HCT116 (cell line): ENCODE measurements around the gene EEF1A2. TPM values are rescaled to one million over a fixed set of nuclear protein-coding genes. Genes with fewer than 3 reads are reported as not detected.

ENCODE experiments used
- ATAC-seq: fragments of 200-7000 bp; cut with Tn5 transposase; 2 replicates; pipeline ENCODE4 v1.9.1; 2020; ENCODE audit warnings: mild to moderate bottlenecking, moderate library complexity
- BruUV-seq: library from RNA; stranded (reverse); fragments of 400-500 nt; replicated peaks from 2 replicates; lab custom pipeline; 2021; lab: Mats Ljungman, UMichigan
- CTCF ChIA-PET: fragments of 300-600 bp; sonication (Branson Sonifier 250); formaldehyde crosslinking; loops from one replicate; lab custom pipeline; 2021; ENCODE audit warnings: antibody characterized with exemption; lab: Charles Lee
- POLR2A ChIA-PET: fragments of 300-600, 350-600 bp; sonication (Branson Sonifier 250); formaldehyde crosslinking; loops from one replicate; lab custom pipeline; 2021; ENCODE audit warnings: antibody characterized with exemption; lab: Charles Lee
- RAD21 ChIA-PET, 2 experiments: fragments of 300-600 bp; sonication (Branson Sonifier 250); formaldehyde crosslinking; loops; one replicate each; lab custom pipeline; 2023; ENCODE audit warnings: low total read pairs in 2 of 2; ENCODE audit not compliant: uncharacterized antibody in 2 of 2, unreplicated experiment in 2 of 2, low non-redundant PET in 1 of 2; lab: Charles Lee
- DNase-seq: peaks from one replicate; pipeline ENCODE4 v3.0.0-alpha.2; 2010; ENCODE audit warnings: low read depth, low spot score
- H2AFZ ChIP-seq: fragments of 200-600 bp; shearing (Covaris generic), sonication (generic); 2 replicates; pipeline ENCODE4 v1.6.1; 2017; ENCODE audit warnings: low read depth, mixed run types, mixed read lengths, antibody characterized with exemption, low read length; ENCODE audit not compliant: poor library complexity, severe bottlenecking
- H3K27ac ChIP-seq: 2 replicates; pipeline ENCODE4 v1.5.1; 2012; ENCODE audit warnings: low read depth, low read length
- H3K27me3 ChIP-seq: fragments of 200-600 bp; sonication (generic); 2 replicates; pipeline ENCODE4 v1.6.1; 2016; ENCODE audit warnings: mixed run types, low read length, mixed read lengths; ENCODE audit not compliant: insufficient read depth
- H3K36me3 ChIP-seq, 2 experiments: fragments of 200-500 bp in 1 of 2; fragments of 200-600 bp in 1 of 2; sonication (Bioruptor generic) in 1 of 2; sonication (generic) in 1 of 2; 2 replicates each; pipeline versions ENCODE4 v1.5.1 to v1.6.1; 2014 to 2016; ENCODE audit warnings: low read length in 2 of 2, inconsistent platforms in 1 of 2, mixed read lengths in 1 of 2, mixed run types in 1 of 2; ENCODE audit not compliant: insufficient read depth in 2 of 2, control insufficient read depth in 1 of 2
- H3K4me1 ChIP-seq, 2 experiments: fragments of 200-600 bp in 1 of 2; sonication (generic) in 1 of 2; 2 replicates each; pipeline versions ENCODE4 v1.5.1 to v1.6.1; 2012 to 2017; ENCODE audit warnings: low read length in 2 of 2, inconsistent platforms in 1 of 2, mild to moderate bottlenecking in 1 of 2, mixed read lengths in 1 of 2, mixed run types in 1 of 2, moderate library complexity in 1 of 2; ENCODE audit not compliant: insufficient read depth in 2 of 2, control insufficient read depth in 1 of 2
- H3K4me2 ChIP-seq: fragments of 200-600 bp; sonication (generic); 2 replicates; pipeline ENCODE4 v1.6.1; 2017; ENCODE audit warnings: mixed run types, low read length, mixed read lengths
- H3K4me3 ChIP-seq, 2 experiments: fragments of 200-600 bp in 1 of 2; sonication (generic) in 1 of 2; replicated peaks in 1 of 2; 2 replicates each; pipeline ENCODE4 v1.5.1; 2011 to 2016; ENCODE audit warnings: low read length in 2 of 2, control low read depth in 1 of 2, low read depth in 1 of 2, mild to moderate bottlenecking in 1 of 2, mixed read lengths in 1 of 2, mixed run types in 1 of 2
- H3K79me2 ChIP-seq: fragments of 200-600 bp; sonication (generic); 2 replicates; pipeline ENCODE4 v1.6.1; 2017; ENCODE audit warnings: mild to moderate bottlenecking, mixed run types, low read length, moderate library complexity, mixed read lengths; ENCODE audit not compliant: insufficient read depth
- H3K9ac ChIP-seq: fragments of 200-600 bp; sonication (generic); 2 replicates; pipeline ENCODE4 v1.6.1; 2016; ENCODE audit warnings: low read length, mixed read lengths
- H3K9me2 ChIP-seq: fragments of 200-600 bp; sonication (generic), shearing (Covaris generic); 2 replicates; pipeline ENCODE4 v1.6.1; 2017; ENCODE audit warnings: mixed run types, mild to moderate bottlenecking, moderate library complexity; ENCODE audit not compliant: insufficient read depth
- H3K9me3 ChIP-seq, 2 experiments: fragments of 200-500 bp in 1 of 2; fragments of 200-600 bp in 1 of 2; sonication (Bioruptor generic) in 1 of 2; sonication (generic) in 1 of 2; 2 replicates each; pipeline ENCODE4 v1.6.1; 2014 to 2017; ENCODE audit warnings: low read length in 2 of 2, mixed read lengths in 2 of 2, inconsistent platforms in 1 of 2, low read depth in 1 of 2, mild to moderate bottlenecking in 1 of 2, mixed run types in 1 of 2, moderate library complexity in 1 of 2; ENCODE audit not compliant: control insufficient read depth in 1 of 2, insufficient read depth in 1 of 2
- H4K20me1 ChIP-seq: fragments of 200-600 bp; sonication (generic), shearing (Covaris generic); 2 replicates; pipeline ENCODE4 v1.6.1; 2017; ENCODE audit warnings: mixed run types, mild to moderate bottlenecking, moderate library complexity; ENCODE audit not compliant: insufficient read depth
- ATF3 ChIP-seq: IDR thresholded peaks from 2 replicates; pipeline ENCODE4 v1.6.1; 2012
- CBX3 ChIP-seq: IDR thresholded peaks from 2 replicates; pipeline ENCODE4 v1.6.1; 2012; ENCODE audit warnings: low read depth
- CEBPB ChIP-seq: IDR thresholded peaks from 2 replicates; pipeline ENCODE4 v1.6.1; 2012; ENCODE audit warnings: low read depth
- CTCF ChIP-seq, 3 experiments: fragments of 200-600 bp in 1 of 3; sonication (generic) in 1 of 3; IDR thresholded peaks in 2 of 3; conservative IDR thresholded peaks in 1 of 3; 2 replicates each; pipeline ENCODE4 v1.5.1; 2012 to 2017; ENCODE audit warnings: low read depth in 2 of 3, low read length in 2 of 3, antibody characterized with exemption in 1 of 3, borderline replicate concordance in 1 of 3, control low read depth in 1 of 3, mild to moderate bottlenecking in 1 of 3, mixed read lengths in 1 of 3, mixed run types in 1 of 3, moderate library complexity in 1 of 3; ENCODE audit not compliant: insufficient read depth in 1 of 3
- ELF1 ChIP-seq: IDR thresholded peaks from 2 replicates; pipeline ENCODE4 v1.6.1; 2012; ENCODE audit warnings: low read depth, borderline replicate concordance
- EZH2phosphoT487 ChIP-seq: fragments of 200-600 bp; IDR thresholded peaks from 2 replicates; pipeline ENCODE4 v1.6.1; 2018; ENCODE audit warnings: antibody characterized with exemption, borderline replicate concordance
- FOSL1 ChIP-seq: IDR thresholded peaks from 2 replicates; pipeline ENCODE4 v1.6.1; 2012; ENCODE audit warnings: low read depth
- MAX ChIP-seq: IDR thresholded peaks from 2 replicates; pipeline ENCODE4 v1.6.1; 2012
- POLR2A ChIP-seq: IDR thresholded peaks from 2 replicates; pipeline ENCODE4 v1.7.0; 2011; ENCODE audit warnings: borderline replicate concordance; ENCODE audit not compliant: insufficient read depth, insufficient read length; ENCODE audit errors: extremely low read depth
- SP1 ChIP-seq: IDR thresholded peaks from 2 replicates; pipeline ENCODE4 v1.6.1; 2012; ENCODE audit warnings: low read depth
- SRF ChIP-seq: IDR thresholded peaks from 2 replicates; pipeline ENCODE4 v1.6.1; 2012; ENCODE audit warnings: low read depth
- ZNF274 ChIP-seq: fragments of 200-500 bp; sonication (Bioruptor generic); IDR thresholded peaks from 2 replicates; pipeline ENCODE4 v1.6.1; 2014; ENCODE audit warnings: mild to moderate bottlenecking, low read depth, low read length, inconsistent platforms
- intact Hi-C: fragments of 100-400 bp; cut with micrococcal nuclease; formaldehyde crosslinking; loops from 2 replicates; pipeline ENCODE4 v1.10.0; 2022
- total RNA-seq: library from RNA; stranded (reverse); gene quantifications from one replicate; pipeline ENCODE4 v1.2.1, GENCODE V29; 2021; ENCODE audit not compliant: unreplicated experiment

Gene EEF1A2
- total RNA-seq, 1 experiment from 2014 or later: 454 TPM

GRCh38 chr20:63482021-63482587, 16.8 kb downstream of the EEF1A2 start:
- Histone ChIP-seq H3K9ac (no peak overlapping the region), H3K4me1 (peaks cover 28 to 63% of the 10 kb centered on the region in 2 experiments), H3K9me3 (no peaks in the 10 kb centered on the region), H3K4me3 (no peak overlapping the region), H3K27ac (no peak overlapping the region; the same call in 1 of the 2 replicates), H3K36me3 (no peaks in the 10 kb centered on the region), H3K9me2 (no peaks in the 10 kb centered on the region), H4K20me1 (no peaks in the 10 kb centered on the region), H3K27me3 (no peaks in the 10 kb centered on the region), H3K4me2 (no peak overlapping the region), H2AFZ (no peak overlapping the region), H3K79me2 (no peaks in the 10 kb centered on the region)
- intact Hi-C loops: no loop called here
- ChIA-PET RAD21 (no interaction called here), CTCF (no interaction called here), POLR2A (no interaction called here)
- BruUV-seq: no TSS peak
- ATAC-seq: no peak
- TF ChIP-seq SRF (no peak), ELF1 (no peak), EZH2phosphoT487 (no peak), SP1 (no peak), MAX (no peak), CTCF (IDR thresholded peaks at IDR 0.05 in 2 of 3, conservative IDR thresholded peaks at IDR 0.05 in 1 of 3; ENCODE audit: borderline replicate concordance in 1 of 3, insufficient read depth in 1 of 3, low read depth in 2 of 3, low read length in 2 of 3) (no peak), POLR2A (no peak), ATF3 (no peak), ZNF274 (no peak), CEBPB (no peak), FOSL1 (no peak), CBX3 (no peak)
- DNase-seq: no peak
